Activated gamma-delta T cell treated with anti-CD3 and anti-CD28 coated beads, Interleukin-2, amount 50 U/mL, for 16 hours (primary cell): ENCODE results near the gene RBMS3.
"Not testable (repeated sequence)": the region's sequence is repeated elsewhere in the genome, so short reads cannot be mapped to it uniquely, and the experiment has no call there.

Experiments used
- DNase-seq: peaks from one replicate; pipeline ENCODE4 v3.0.0-alpha.2; 2020; ENCODE audit warnings: low read depth

RBMS3 gene

DNA sequence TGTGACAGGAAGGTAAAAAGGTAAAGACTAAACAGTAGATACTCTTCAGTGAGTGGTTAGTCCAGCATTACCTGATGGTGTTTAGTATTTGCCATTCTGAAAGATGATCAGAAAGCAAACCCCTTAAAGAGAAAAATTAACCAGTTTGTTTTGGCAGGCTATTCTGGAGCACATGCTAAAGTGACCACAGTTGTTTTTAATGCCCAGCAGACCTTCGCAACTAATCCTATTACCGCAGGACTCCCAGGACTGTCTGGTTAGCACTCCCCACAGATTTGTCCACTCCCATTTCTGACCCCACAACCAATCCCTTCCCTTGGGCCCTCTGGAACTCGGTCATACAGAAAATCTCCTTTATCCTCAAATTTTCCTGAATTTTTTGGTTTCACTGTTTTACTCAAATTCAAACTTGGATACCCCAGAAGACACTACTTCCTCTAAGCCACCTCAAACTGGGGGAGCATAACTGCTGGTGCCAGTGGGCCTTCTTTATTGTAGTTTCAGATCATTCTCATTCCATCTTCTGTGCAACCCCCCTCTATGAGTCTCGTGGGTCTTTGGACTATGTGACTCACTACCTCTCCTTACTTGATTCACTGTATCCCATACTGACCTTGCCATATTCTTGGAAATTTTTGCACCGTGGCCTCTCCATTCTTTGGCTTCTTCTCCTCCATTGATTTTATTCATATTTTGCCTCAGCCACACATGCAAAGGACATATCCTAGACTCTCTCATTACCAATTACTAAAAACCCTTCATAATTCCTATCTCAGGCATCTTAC, 104.4 kb downstream of the RBMS3 start:
- DNase-seq: no peak

DNA sequence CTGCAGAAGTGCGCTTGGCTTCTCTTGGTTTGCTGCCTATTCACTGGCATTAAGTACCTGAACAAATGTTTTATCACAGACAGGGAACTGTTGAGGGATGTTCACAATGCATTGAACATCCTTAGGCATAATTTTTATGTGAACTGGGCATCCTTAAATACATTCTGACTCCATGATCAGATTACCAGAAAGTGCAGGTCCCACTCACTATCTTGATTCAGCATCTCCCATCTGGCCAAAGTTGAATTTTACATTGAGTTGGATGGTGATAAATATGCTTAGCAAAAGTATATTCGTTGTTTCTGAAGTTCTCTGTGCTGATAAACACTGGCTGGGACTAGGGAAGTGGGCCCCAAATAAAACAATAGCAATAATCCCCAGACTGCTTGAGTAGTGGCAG, 108.5 kb downstream of the RBMS3 start:
- DNase-seq: no peak

DNA sequence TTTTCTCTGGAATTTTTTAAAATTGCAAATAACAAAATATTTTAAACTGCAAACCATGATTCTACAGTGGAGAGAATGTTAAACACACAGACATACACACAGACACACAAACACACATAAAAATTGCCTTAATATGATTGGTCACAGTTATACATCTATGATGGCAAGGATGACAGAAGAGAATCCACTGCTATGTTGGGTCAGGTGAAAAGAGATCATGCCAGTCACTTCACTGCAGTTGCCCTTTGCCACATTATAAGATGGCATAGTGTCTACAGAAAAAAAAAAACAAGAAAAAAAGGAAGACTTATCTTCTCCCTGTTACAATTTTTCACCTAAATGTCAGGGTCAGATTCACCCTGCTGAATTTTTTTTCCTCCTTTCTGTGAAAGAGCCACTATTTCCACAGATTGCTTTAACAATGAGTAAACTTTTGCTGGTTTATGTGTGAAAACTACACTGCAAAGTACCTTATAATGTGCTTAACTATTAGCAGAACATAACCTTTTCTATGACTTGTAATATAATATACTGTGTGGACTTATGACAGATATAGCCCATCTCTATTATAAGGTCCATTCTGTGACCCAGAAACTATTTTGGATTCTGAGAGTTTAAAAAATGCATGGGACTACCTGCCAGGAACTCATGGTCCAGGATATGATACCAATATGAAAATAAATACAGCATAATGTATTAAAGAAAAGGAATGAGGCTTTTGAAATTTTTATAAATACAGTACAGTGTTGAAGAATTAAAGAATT, 111.9 kb downstream of the RBMS3 start:
- DNase-seq: no peak

DNA sequence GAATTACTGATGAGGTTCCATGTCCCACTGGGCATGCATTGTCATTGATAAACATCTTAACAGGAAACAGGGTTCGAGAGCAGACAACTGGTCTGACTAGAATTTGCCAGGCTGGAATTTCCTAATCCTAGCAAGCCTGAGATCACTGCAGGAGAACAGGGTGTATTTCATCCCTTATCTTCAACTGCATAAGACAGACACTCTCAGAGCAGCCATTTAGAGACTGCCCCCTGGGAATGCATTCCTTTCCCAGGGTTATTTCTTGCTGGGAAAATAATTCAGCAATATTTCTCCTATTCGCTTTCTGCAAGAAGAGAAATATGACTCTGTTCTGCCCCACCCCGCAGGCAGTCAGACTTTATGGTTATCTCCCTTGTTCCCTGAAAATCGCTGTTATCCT, 113.1 kb downstream of the RBMS3 start:
- DNase-seq: not testable (repeated sequence)

DNA sequence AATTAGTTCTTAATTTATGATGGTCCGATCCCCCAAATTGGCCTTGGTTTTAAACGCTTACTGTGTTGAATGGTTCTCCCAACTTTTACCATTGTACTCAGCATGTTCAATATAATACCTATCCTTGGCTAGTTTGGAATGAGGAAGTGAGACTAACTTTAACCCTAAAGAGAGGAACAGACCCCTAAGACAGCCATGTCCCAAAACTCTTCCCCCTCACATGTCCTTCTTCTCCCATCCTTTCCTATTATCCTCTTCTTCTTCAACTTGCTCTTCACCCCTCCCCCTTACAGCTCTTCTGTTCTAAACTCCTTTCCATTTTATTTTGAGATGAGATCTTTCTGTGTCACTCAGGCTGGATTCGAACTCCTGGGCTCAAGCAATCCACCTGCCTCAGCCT, 116.5 kb downstream of the RBMS3 start:
- DNase-seq: no peak

DNA sequence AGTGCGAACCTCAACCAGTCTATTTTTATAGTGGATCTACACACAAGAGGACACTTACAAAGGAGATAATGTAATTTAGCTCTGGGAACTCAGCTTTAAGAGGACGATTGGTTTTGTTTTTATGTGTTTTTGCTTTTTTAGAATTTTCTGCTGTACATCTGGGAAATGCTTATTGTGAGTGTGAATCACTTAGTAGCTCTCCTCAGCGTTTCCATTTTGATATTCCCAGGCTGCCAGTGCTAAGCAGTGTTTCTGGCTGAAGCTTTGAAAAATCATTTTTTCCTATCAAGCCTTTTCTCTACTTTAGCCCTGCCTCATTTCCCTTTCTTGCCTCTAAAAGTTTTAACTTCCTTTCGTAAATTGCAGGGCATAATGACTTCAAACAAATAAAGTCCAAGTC, 117.9 kb downstream of the RBMS3 start:
- no peak for DNase-seq

DNA sequence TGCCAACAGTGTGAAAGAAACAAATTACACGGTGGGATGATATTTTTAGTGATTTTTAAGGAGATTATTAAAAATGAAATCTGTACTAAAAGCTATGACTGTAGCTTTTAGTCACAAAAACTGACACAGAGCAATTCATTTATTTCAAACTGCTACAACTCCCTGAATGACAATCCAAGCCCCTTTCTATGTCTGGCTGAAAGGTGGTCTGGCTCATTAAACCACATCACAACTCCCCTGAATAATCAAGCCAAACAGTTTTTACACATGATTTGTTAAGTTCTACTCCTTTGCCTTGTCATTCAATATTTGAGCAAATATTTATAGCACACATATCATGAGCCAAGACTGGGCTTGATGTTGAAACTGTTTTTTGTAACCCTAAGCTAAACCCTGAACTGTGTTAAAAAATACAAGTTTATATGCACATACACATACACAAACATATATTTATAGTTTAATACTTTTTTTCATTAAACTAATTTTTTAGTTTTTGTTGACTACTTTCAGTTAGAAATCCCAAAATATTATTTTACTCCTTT, 125.5 kb downstream of the RBMS3 start:
- DNase-seq: no peak

DNA sequence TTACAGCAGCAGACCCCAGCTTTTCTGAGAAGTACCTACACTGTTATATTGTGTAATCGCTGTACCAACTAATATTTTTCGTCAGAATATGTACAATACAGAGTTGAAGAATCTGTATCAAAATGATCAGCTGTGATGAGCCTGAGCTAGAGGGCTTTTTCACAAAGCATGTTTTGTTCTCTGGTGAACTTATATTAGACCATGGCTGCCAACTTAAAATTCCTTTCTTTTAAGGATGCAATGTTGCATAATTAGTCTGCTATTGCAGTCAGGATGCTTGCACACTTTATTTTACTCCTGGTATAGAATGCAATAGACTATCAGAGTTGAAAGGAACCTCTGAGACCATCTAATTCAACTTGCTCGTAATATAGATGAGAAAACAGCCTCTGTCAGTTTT, 127.8 kb downstream of the RBMS3 start:
- DNase-seq: no peak

DNA sequence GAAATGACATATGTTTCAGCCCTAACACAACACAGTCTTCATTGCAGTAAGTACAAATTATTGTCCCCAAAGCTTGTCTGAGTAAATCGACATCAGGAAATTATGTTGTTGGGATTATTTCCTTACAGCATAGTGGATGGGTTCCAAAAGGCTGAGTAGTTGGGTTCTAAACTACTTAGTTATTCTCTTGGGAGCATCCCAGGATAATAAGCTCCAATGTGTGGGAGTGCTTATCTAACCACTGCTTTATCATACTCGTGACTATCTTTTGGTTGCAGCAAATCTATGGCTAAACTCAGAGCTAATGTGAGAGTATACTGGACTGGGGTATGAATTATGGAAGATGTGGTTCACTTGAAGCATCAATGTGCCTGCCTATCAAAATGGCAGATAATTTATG, 128.5 kb downstream of the RBMS3 start:
- no peak for DNase-seq

DNA sequence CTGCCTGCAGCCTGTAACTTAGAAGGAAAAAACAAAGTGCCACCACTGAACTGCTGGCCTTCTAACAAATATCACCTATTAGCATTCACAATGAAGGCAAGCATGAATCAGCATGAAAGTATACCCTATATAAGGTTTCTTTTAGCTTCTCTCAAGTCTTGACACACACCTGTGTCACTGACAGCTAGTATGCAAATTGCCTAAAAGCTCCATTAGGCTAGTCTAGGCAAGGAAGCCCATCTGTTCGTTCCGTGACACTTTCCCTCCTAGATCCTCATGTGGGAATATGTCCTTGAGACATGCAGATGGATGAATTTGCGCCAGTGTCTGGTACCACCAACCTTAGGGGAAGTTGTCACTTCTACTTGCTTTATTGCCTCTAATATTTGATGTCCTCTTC, 129.3 kb downstream of the RBMS3 start:
- no peak for DNase-seq

DNA sequence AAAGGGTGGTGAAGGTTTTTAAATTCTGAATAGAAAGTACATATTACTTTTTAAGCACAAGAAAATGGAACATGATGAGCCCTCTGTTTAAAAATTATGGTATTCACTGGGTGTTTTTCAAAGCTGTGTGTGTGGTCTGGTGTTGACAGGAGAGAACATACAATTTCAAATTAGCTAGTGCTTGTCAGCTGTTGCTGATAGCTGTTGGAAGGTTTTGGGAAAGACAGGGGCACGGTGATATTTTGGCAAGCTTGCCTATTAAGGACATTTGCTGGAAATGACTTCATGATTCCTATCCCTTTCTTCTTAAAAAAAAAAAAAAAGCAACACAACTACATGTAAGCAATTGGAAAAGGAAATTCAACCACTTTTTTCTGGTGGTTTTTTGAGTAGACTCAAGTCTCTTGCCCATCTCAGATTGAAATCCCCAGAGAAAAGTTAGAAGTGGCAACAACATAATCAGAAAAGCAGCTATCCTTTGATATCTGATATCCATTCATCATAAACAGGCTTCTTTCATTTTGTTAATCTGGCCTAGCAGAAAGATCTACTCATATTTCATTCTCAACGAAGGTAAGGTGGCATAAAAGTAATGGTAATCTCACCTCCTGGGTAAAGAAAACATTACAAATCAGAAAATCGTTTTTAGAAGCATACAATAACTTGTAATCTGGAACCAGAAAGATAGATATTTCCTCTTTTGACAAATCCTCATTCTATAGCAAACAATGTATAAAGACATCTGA, 130.0 kb downstream of the RBMS3 start:
- DNase-seq: no peak

DNA sequence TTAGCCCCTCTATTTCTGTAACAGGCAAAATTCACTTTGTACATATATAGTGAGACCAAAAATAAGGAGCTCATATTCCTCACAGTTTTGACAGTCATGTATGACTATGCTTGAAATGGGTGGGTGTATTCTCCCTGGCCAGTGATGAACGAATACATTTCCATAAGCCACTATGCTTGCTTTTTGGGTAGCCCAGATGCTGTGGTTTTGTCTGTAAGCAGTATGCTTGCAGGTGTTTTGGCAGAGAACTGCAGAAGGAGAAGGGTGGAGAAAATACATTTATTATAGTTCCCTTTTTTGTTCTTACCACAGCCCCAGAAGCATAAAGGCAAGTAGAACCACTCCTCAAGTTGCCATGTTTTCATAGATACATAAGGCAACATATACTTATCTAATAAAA, 131.2 kb downstream of the RBMS3 start:
- DNase-seq: no peak

DNA sequence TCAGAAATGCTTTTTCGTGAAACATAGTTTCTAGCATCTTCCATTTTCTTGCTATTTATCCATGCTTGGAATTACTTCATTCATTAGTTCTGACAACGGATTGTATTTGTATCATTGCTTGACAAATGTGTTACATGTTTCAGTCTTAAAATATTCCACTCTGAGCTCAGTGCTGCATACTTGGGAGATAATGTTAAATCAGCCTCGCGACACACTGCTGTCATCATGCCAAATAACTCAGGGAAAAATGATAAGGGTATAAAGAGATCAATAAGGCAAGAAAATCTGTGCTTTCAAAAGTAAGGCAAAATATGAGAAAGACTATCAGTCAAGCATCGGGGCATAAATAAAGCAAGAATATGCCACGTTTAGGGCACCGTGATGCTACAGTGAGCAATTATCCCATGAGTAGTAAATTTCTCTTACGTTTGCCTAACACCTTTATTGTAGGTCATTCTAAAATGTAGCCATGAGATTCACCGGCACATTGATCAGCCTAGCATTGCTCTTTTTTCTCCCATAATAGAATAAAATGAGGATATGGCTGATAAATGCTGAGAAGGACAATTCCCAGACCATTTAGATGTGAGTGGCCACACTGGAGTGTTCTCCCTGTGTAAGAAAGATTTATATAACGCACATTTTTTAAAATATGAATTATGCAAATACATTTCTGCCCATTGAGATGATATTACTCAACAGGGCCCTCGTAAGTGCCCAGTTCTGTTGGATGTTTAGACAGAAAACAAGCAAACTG, 133.8 kb downstream of the RBMS3 start:
- DNase-seq: no peak

DNA sequence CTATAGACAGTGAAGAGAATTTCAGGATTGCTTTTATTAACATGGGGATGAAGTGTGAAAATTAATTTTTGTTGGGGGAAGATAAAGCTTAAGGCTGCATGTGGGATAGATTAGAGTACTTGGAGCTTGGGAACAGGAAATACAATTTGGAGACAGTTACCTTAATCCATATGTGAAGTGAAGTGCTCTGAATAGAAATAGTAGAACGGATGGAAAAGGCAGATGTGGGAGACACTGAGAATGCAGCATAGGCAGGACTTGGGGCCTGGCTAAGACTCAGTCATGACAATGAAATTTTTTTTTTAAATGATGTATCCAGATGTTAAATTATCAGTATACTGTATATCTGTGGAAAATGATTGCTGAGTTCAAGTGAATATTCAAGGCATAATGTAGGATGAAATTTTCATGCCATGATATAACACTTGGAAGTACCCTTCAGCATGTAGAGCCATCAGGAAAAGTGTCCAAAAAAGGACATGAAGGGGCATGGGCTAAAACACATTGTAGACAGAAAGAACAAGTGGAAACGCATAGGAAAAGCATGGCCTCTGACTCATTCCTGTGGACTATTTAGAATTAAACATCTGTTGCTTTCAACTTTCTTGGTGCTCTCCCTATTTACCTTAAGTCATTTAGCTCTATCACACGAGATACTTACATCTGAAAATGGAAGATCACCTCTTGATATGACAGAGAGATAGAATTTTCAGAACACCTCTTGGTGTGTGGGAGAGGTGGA, 134.8 kb downstream of the RBMS3 start:
- no peak for DNase-seq

DNA sequence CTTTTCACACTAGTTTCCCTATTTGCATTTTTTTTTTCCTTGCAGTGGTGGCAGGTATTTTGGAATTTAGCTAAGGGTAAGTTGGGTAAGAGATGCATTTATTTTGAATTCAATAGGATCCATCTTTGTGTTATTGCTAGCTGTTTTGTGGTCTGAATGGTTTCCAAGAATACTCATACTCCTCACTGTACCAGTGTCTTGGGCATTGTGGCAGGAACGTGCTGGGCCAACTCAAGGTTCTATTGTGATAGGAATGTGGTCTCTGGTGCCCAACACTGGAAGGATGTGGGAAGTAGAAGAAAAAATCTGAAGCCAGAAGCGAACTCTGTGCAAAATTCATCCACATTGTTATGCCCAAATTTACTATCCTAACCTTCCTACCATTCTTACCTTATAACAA, 135.6 kb downstream of the RBMS3 start:
- no peak for DNase-seq

DNA sequence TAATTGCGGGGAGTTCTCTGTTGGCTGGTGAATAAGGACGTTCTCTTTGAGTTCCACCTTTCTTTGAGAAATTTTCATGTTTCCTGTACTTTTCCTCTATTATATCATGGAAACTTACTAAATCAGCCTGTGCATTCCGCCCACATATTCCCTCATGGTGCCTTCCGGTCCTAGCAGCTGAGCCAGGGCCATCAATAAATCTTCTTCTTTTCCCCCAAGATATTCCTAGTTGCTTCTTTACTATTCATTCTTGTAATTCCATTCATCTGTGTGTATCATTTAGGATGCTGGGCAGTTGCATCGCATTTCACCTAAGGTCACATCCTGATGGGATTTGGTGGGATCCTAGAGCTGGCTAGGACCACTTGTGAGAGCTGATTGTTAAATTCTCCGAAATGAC, 139.2 kb downstream of the RBMS3 start:
- no peak for DNase-seq

DNA sequence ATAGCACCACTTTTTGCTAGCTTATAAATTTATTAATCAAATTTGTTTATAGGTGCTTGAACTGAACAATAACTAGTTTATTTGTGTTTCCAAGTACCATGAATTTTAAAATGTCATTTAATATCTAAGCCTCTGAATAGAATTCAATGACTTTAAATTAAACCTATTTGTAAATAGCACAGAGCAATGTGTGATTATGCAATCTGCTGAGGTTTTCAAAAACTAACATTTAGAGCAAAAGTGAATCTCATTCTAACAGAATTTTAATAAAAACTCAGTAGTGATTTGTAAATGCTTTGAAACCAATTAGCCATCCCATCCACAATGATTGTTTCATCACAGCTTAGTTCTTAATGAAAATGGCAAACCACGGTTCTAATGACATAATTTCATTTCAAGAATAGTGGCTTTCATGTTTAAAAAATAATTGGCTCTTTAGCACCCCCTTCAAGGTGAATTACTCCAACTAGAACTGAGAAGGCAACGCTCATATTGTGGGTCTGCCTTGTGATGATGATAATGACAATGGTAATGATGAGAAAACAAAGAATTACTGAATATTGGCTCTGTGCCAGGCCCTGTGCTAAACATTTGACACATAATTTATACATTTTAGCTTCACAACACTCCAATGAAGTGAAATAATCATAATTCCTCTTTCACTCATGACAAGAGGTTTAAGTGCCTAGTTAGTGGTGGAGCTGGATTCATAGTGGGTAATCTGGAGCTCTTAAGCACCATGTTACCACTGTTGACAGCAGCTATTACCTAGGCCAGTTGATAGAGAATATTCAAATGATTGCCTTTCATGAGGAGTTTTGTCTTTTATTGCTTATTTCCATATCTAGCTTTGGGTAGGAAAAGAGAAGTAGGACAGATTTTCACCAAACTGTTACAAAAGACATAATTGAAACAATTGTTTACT, 145.7 kb downstream of the RBMS3 start:
- DNase-seq: no peak

DNA sequence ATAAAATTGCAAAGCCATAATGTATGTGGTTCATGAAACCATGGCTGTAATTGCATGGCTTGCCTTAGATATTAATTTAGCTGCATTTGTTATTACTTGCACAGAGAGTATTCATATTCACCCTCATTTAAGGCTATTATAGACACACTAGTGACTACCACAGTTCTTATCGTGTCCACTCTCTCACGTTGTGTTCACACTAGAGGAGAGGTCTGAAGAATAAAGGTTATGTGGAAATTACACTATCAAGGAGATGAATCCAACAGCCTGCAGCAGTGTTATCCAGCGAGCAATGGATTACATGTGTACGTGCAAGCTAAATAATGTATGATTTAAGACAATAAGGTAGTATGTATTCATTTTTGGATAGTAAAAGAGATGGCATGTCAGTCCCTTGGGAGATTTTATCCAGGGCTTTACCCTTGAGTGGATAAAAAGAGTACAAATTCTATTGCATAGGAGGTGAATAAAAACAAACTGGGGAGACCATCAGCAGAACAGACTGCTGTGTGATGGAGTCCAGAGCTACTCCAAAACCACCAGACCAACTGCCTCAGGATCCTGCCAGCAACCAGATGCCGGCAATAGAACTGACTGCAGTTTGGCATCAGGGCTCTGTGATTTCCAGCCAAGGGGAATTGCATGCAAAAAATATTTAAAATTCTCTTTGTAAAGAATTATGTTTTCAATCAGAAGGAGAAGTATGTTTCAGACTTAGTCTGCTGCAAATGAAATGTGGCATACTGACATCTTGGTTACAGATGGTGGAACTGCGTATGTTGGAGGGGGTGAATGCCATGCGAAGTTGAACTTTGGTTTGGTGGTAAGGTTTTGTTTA, 146.6 kb downstream of the RBMS3 start:
- DNase-seq: no peak

DNA sequence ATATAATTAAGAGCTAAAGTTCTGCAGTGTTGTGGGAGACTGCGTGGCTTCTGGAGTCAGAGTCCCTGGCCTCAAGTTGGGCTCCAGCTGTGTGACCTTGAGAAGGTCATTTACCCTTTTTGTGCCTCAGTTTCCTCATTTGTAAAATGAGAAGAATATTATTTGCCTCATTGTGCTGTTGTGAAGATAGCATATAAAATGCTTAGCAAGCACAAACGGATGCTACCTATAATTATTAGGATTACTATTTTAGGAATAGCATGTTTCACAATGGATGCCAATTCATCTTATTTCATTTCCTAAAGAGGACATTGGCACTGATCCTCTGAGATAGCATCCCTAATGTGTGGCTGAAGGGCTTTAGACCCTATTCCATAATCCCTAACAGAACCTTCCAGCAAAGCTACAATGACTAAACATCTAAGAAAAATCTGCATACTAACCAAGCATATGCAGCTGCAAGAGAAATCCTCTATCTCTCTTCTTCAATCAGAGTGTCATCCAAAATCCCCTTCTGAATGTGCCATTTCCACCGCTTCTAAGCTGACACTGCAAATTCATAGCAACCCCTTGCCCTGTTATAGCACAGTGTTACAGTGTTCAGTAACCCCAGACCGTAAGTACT, 148.3 kb downstream of the RBMS3 start:
- DNase-seq: no peak
